Measurements from ENCODE around the gene CORIN.

GRCh38 chr4:47711183-47711582 lies 126.7 kb downstream of the CORIN start:
- TF ChIP-seq CTCF (IDR thresholded peaks at IDR 0.05): no peak
- no peak for TF ChIP-seq RAD21 (conservative IDR thresholded peaks at IDR 0.05 in 1 of 2, IDR thresholded peaks at IDR 0.05 in 1 of 2)
- TF ChIP-seq KDM5A (IDR thresholded peaks at IDR 0.05): no peak
- no peak for TF ChIP-seq REST (IDR thresholded peaks at IDR 0.05)
- TF ChIP-seq HOXA7 (CRISPR knock-in tag; IDR thresholded peaks at IDR 0.05): no peak
- no peak for TF ChIP-seq ESRRA (IDR thresholded peaks at IDR 0.05; ENCODE audit: borderline replicate concordance, low read length)
- no peak for TF ChIP-seq POLR2A (IDR thresholded peaks at IDR 0.05; ENCODE audit: low read length)
- TF ChIP-seq, protein P1, sequence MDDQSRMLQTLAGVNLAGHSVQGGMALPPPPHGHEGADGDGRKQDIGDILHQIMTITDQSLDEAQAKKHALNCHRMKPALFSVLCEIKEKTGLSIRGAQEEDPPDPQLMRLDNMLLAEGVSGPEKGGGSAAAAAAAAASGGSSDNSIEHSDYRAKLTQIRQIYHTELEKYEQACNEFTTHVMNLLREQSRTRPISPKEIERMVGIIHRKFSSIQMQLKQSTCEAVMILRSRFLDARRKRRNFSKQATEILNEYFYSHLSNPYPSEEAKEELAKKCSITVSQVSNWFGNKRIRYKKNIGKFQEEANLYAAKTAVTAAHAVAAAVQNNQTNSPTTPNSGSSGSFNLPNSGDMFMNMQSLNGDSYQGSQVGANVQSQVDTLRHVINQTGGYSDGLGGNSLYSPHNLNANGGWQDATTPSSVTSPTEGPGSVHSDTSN (IDR thresholded peaks at IDR 0.05): no peak
- TF ChIP-seq SREBF2 (IDR thresholded peaks at IDR 0.05): no peak
- TF ChIP-seq MYC (IDR thresholded peaks at IDR 0.05; ENCODE audit: borderline replicate concordance, low read length): no peak
- TF ChIP-seq ZC3H11A (IDR thresholded peaks at IDR 0.05): no peak
- no peak for TF ChIP-seq MAZ (IDR thresholded peaks at IDR 0.05; ENCODE audit: borderline replicate concordance, low read depth, low read length)
